Glutamatergic neuron (in vitro differentiated cells): ENCODE data around the gene GATM. TPM values are rescaled to one million over a fixed set of nuclear protein-coding genes. Genes with fewer than 3 reads are reported as not detected.

ENCODE experiments used
- DNase-seq: peaks from one replicate; pipeline ENCODE4 v3.0.0; 2022
- H3K27ac Mint-ChIP-seq: one replicate; pipeline ENCODE4 v1.8.0; 2020; ENCODE audit warnings: mild to moderate bottlenecking, mixed read lengths, inconsistent platforms; ENCODE audit not compliant: unreplicated experiment
- H3K27me3 Mint-ChIP-seq: one replicate; pipeline ENCODE4 v1.8.0; 2020; ENCODE audit warnings: mild to moderate bottlenecking, moderate library complexity, mixed read lengths, inconsistent platforms; ENCODE audit not compliant: unreplicated experiment
- H3K36me3 Mint-ChIP-seq: one replicate; pipeline ENCODE4 v1.8.0; 2020; ENCODE audit warnings: mild to moderate bottlenecking, mixed read lengths, inconsistent platforms; ENCODE audit not compliant: unreplicated experiment
- H3K4me1 Mint-ChIP-seq: one replicate; pipeline ENCODE4 v1.8.0; 2020; ENCODE audit warnings: mild to moderate bottlenecking, low read depth, mixed read lengths, inconsistent platforms; ENCODE audit not compliant: unreplicated experiment
- H3K4me3 Mint-ChIP-seq: one replicate; pipeline ENCODE4 v1.8.0; 2020; ENCODE audit warnings: mild to moderate bottlenecking, mixed read lengths, inconsistent platforms; ENCODE audit not compliant: unreplicated experiment
- H3K9me3 Mint-ChIP-seq: one replicate; pipeline ENCODE4 v1.8.0; 2020; ENCODE audit warnings: mild to moderate bottlenecking, moderate library complexity, mixed read lengths, inconsistent platforms; ENCODE audit not compliant: unreplicated experiment
- total RNA-seq: library from RNA; stranded (reverse); fragmentation: NEBNext Ultra II Directional; extraction: Animal tissue kit (Norgen Biotek cat#: 25700); gene quantifications from one replicate; pipeline ENCODE4 v1.2.1, GENCODE V29; 2021; ENCODE audit not compliant: unreplicated experiment
- TF ChIP-seq, protein P1 (sequence below): fragments of 200-600 bp; sonication (generic); IDR thresholded peaks from one replicate; pipeline ENCODE4 v1.5.0; 2021; ENCODE audit not compliant: partially characterized antibody, unreplicated experiment

Gene GATM
- total RNA-seq, 1 donor from 2014 or later = 51.2 TPM

DNA sequence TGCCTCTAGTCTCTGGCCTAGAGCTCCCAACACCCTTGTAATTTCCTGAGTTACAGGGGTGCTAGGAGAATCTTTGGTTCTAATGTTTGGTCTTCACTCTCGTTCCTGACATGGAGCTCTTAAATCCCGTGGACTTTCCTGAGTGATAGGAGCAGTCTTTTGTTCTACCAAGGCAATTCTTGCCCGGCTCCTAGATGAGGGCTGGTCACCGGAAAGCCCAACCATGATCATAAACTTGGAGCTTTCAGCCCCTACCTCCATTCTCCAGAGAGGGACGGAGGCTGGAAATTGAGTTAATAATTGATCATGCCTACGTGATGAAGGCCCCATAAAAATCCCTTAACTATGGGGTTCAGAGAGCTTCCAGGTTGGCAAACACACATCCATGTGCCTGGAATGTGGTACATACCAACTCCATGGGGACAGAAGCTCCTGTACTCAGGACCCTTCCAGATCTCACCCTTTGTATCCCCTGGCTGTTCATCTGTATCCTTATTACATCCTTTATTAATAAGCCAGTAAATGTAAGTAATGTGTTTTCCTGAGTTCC is 18.8 kb upstream of the GATM start:
- DNase-seq = no peak
- Mint-ChIP-seq H3K27ac (no peak overlapping the region), H3K36me3 (no peaks in the 10 kb centered on the region), H3K4me1 (no peaks in the 10 kb centered on the region), H3K4me3 (no peak overlapping the region), H3K27me3 (peaks cover 3% of the 10 kb centered on the region), H3K9me3 (peaks cover 7% of the 10 kb centered on the region)
- TF ChIP-seq, protein P1, sequence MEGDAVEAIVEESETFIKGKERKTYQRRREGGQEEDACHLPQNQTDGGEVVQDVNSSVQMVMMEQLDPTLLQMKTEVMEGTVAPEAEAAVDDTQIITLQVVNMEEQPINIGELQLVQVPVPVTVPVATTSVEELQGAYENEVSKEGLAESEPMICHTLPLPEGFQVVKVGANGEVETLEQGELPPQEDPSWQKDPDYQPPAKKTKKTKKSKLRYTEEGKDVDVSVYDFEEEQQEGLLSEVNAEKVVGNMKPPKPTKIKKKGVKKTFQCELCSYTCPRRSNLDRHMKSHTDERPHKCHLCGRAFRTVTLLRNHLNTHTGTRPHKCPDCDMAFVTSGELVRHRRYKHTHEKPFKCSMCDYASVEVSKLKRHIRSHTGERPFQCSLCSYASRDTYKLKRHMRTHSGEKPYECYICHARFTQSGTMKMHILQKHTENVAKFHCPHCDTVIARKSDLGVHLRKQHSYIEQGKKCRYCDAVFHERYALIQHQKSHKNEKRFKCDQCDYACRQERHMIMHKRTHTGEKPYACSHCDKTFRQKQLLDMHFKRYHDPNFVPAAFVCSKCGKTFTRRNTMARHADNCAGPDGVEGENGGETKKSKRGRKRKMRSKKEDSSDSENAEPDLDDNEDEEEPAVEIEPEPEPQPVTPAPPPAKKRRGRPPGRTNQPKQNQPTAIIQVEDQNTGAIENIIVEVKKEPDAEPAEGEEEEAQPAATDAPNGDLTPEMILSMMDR = no peak

- peaks cover 1% of the 10 kb centered on the region for H3K27me3 Mint-ChIP-seq
- no peaks in the 10 kb centered on the region for H3K9me3 Mint-ChIP-seq
- H3K4me3 Mint-ChIP-seq = no peak overlapping the region
- H3K36me3 Mint-ChIP-seq = no peaks in the 10 kb centered on the region
- DNase-seq = no peak
- no peaks in the 10 kb centered on the region for H3K4me1 Mint-ChIP-seq
- H3K27ac Mint-ChIP-seq = no peak overlapping the region
- TF ChIP-seq, protein P1 = no peak
These were observed 17.6 kb upstream of the GATM start for GRCh38 chr15:45395943-45396342.

GRCh38 chr15:45394681-45395080 is 16.3 kb upstream of the GATM start:
- Mint-ChIP-seq H3K4me1 (no peaks in the 10 kb centered on the region), H3K36me3 (no peaks in the 10 kb centered on the region), H3K27ac (no peak overlapping the region), H3K27me3 (peaks cover 1% of the 10 kb centered on the region), H3K9me3 (no peaks in the 10 kb centered on the region), H3K4me3 (no peak overlapping the region)
- DNase-seq = no peak
- TF ChIP-seq, protein P1 = no peak

GRCh38 chr15:45393851-45394250 is 15.5 kb upstream of the GATM start:
- no peaks in the 10 kb centered on the region for H3K36me3 Mint-ChIP-seq
- H3K4me1 Mint-ChIP-seq = no peaks in the 10 kb centered on the region
- H3K4me3 Mint-ChIP-seq = no peak overlapping the region
- TF ChIP-seq, protein P1 = no peak
- no peaks in the 10 kb centered on the region for H3K9me3 Mint-ChIP-seq
- DNase-seq = no peak
- no peak overlapping the region for H3K27ac Mint-ChIP-seq
- H3K27me3 Mint-ChIP-seq = peaks cover 1% of the 10 kb centered on the region

- no peak overlapping the region for H3K27ac Mint-ChIP-seq
- H3K36me3 Mint-ChIP-seq = no peaks in the 10 kb centered on the region
- no peak for DNase-seq
- H3K4me1 Mint-ChIP-seq = no peaks in the 10 kb centered on the region
- TF ChIP-seq, protein P1 = no peak
- peaks cover 1% of the 10 kb centered on the region for H3K27me3 Mint-ChIP-seq
- no peaks in the 10 kb centered on the region for H3K9me3 Mint-ChIP-seq
- H3K4me3 Mint-ChIP-seq = no peak overlapping the region
These were observed 14.2 kb upstream of the GATM start for GRCh38 chr15:45392584-45392855.
